ENCODE results near the gene RAB3C. TPM values are rescaled to one million over a fixed set of nuclear protein-coding genes. Genes with fewer than 3 reads are reported as not detected.
"Not testable (repeated sequence)": the region's sequence is repeated elsewhere in the genome, so short reads cannot be mapped to it uniquely, and the experiment has no call there.

The RAB3C gene, protein sequence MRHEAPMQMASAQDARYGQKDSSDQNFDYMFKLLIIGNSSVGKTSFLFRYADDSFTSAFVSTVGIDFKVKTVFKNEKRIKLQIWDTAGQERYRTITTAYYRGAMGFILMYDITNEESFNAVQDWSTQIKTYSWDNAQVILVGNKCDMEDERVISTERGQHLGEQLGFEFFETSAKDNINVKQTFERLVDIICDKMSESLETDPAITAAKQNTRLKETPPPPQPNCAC
- total RNA-seq, result 10 to 100 TPM in 1 of 7 donors, 1 to 10 TPM in 3, under 1 TPM in 3; 0.11 to 17.2 (median 2.7) TPM
- 1 to 10 TPM in 1 of 2 donors, under 1 TPM in 1; 0.80 to 3.4 TPM for polyA plus RNA-seq
- long read RNA-seq, donor 1, result 0 reads
- long read RNA-seq, donor 2, full-length matches to known transcripts, result 1 of 1 reads
- long read RNA-seq, donor 2, partial matches to known transcripts, result 0 of 1 reads
- long read RNA-seq, donor 2, other reads (novel, unspliced or antisense), result 0 of 1 reads
- long read RNA-seq, donor 3, result 0 reads

- Histone ChIP-seq H3K27me3 (no peaks in the 10 kb centered on the region), H3K4me3 (peak within 1 kb of the TSS; percentile 32), H3K36me3 (no peaks in the 10 kb centered on the region), H3K27ac (no peak within 1 kb of the TSS), H3K9me3 (no peaks in the 10 kb centered on the region), H3K4me1 (ENCODE audit: insufficient read depth) (peaks cover 3% of the 10 kb centered on the region)
- DNase-seq, result peak; percentile 76 to 92 (median 88)
- intact Hi-C loops (cut with DNase I), result no loop called here
- TF ChIP-seq CTCF (IDR thresholded peaks at IDR 0.05), result peak in 1 of 3 donors; percentile 11
- TF ChIP-seq POLR2A (IDR thresholded peaks at IDR 0.05), result no peak
- TF ChIP-seq EP300 (IDR thresholded peaks at IDR 0.05), result no peak
- WGBS, 3 donors, result 0 to 1% (median 0%) methylated on average over 41 to 43 of the region's 43 CpGs
Observed at GRCh38 chr5:58582803-58583491, at the start of gene RAB3C. RAB3C (plus strand) TSS chr5:58583075; CDS start chr5:58583209, 134 bp downstream.

DNA sequence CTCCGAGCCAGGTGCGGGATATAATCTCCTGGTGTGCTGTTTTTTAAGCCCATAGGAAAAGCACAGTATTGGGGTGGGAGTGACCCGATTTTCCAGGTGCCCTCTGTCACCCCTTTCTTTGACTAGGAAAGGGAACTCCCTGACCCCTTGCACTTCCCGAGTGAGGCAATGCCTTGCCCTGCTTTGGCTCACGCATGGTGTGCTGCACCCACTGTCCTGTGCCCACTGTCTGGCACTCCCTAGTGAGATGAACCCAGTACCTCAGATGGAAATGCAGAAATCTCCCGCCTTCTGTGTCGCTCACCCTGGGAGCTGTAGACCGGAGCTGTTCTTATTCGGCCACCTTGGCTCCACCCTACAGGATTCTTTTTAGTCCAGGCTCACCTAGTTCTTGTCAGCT is 40.9 kb upstream of the RAB3C start:
- H3K9me3 ChIP-seq; H3K27me3 ChIP-seq; H3K36me3 ChIP-seq; DNase-seq; H3K4me1 ChIP-seq (ENCODE audit: insufficient read depth); H3K4me3 ChIP-seq; H3K27ac ChIP-seq; intact Hi-C loops (cut with DNase I): not testable (repeated sequence)
- WGBS, 3 donors, result 93 to 94% (median 93%) methylated on average over 9 of the region's 9 CpGs

- no peaks in the 10 kb centered on the region for H3K4me1 ChIP-seq (ENCODE audit: insufficient read depth)
- WGBS, 3 donors, result 84 to 92% (median 91%) methylated on average over 1 of the region's 1 CpG
- no peak overlapping the region for H3K27ac ChIP-seq
- H3K27me3 ChIP-seq, result no peaks in the 10 kb centered on the region
- TF ChIP-seq POLR2A (IDR thresholded peaks at IDR 0.05) (no peak), EP300 (IDR thresholded peaks at IDR 0.05) (no peak), CTCF (IDR thresholded peaks at IDR 0.05) (no peak)
- H3K36me3 ChIP-seq, result no peaks in the 10 kb centered on the region
- H3K9me3 ChIP-seq, result no peaks in the 10 kb centered on the region
- intact Hi-C loops (cut with DNase I), result no loop called here
- no peak for DNase-seq
- no peak overlapping the region for H3K4me3 ChIP-seq
Observed at GRCh38 chr5:58542709-58543108, 40.2 kb upstream of the RAB3C start.

GRCh38 chr5:58543723-58544122 is 39.2 kb upstream of the RAB3C start:
- no peak for TF ChIP-seq POLR2A (IDR thresholded peaks at IDR 0.05)
- no peak for TF ChIP-seq EP300 (IDR thresholded peaks at IDR 0.05)
- TF ChIP-seq CTCF (IDR thresholded peaks at IDR 0.05), result no peak
- 84 to 92% (median 85%) methylated on average over 2 of the region's 2 CpGs for WGBS, 3 donors
- Histone ChIP-seq H3K4me1 (ENCODE audit: insufficient read depth) (no peaks in the 10 kb centered on the region), H3K9me3 (no peaks in the 10 kb centered on the region), H3K4me3 (no peak overlapping the region), H3K27me3 (no peaks in the 10 kb centered on the region), H3K36me3 (no peaks in the 10 kb centered on the region), H3K27ac (no peak overlapping the region)
- no peak for DNase-seq
- intact Hi-C loops (cut with DNase I), result no loop called here

GRCh38 chr5:58544195-58544594 is 38.7 kb upstream of the RAB3C start:
- WGBS, 3 donors, result 62 to 79% (median 74%) methylated on average over 1 of the region's 1 CpG
- H3K27me3 ChIP-seq, result no peaks in the 10 kb centered on the region
- H3K9me3 ChIP-seq, result no peaks in the 10 kb centered on the region
- TF ChIP-seq CTCF (IDR thresholded peaks at IDR 0.05), result no peak
- no peak for TF ChIP-seq POLR2A (IDR thresholded peaks at IDR 0.05)
- TF ChIP-seq EP300 (IDR thresholded peaks at IDR 0.05), result no peak
- DNase-seq, result no peak
- no peaks in the 10 kb centered on the region for H3K36me3 ChIP-seq
- intact Hi-C loops (cut with DNase I), result no loop called here
- no peaks in the 10 kb centered on the region for H3K4me1 ChIP-seq (ENCODE audit: insufficient read depth)
- H3K4me3 ChIP-seq, result no peak overlapping the region
- H3K27ac ChIP-seq, result no peak overlapping the region
